HG03139 (cell line): ENCODE measurements around the gene ELF5.

ENCODE experiments used
- ATAC-seq: cut with Tn5 transposase; IDR thresholded peaks from one replicate; pipeline ENCODE4 v1.9.1; 2021; ENCODE audit not compliant: unreplicated experiment

Gene ELF5

DNA sequence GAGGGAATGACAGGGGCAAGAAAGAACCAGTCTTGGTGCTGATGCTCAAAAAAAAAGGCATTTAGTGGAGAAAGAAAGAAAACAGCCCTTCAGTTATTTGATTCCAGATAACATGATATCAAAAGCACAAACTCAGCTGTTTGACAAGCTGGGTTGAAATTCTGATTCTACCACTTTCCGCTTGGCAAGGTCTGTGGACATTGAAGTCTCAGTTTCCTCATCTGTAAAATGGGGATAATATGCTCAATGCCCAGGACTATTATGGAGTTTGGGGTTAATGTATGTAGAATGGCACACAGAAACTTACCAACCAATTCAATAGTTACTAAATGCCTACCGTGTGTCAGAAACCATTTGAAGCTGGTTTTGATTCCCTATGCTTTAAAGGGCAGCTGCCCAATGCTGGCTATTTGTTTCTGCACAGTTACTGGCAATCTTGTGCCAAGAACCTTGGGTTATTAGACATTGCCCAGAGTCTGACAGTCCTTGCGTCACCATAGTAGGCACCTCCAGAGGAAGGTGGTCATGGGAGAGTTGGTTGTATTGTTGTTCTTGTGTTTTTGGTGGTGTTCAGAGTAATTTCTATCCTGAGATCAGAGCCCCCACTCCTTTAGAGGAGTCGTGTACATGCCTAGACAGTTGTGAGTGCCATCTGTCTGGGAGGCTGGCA lies 19.5 kb downstream of the ELF5 start:
- no peak for ATAC-seq

DNA sequence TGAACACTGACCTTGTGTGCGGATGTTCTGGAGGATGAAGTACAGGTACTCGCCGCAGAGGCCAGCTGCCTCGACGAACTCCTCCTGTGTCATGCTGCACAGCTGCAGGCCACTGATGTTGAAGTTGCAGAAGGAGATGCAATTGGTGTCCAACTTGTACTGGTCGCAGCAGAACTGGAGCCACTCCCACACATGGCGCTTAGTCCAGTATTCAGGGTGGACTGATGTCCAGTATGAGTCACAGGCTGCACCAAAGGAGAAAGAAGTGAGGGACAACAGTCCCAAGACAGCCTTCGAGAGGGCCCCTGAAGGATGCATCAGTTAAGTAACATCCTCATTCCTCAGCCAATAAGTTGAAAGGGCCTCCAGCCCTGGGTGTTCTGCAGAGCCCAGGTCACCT lies 20.1 kb downstream of the ELF5 start:
- ATAC-seq = no peak

- ATAC-seq = no peak
Measured at GRCh38 chr11:34492806-34493414, 20.7 kb downstream of the ELF5 start.

DNA sequence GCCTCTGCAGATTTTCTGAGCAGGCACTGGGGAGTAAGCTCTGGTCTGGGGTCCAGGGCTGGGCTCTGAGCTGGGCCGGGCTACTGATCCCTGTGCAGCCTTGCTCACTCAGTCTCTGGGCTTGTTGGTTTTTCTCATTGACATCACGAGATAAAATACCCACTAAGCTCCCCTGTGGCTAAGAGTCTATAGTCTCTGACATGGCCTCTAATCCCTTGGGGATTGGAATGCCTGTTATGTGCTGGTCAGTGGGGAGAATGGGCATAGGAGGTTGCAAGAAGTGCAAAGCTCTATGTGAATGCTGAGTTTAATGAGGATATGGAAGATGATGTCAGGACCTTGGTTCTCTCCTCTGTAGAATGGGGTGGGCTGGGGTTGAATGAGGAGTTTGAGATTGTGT lies 23.3 kb downstream of the ELF5 start:
- no peak for ATAC-seq

- ATAC-seq = no peak
Measured at GRCh38 chr11:34488855-34489557, 24.6 kb downstream of the ELF5 start.

DNA sequence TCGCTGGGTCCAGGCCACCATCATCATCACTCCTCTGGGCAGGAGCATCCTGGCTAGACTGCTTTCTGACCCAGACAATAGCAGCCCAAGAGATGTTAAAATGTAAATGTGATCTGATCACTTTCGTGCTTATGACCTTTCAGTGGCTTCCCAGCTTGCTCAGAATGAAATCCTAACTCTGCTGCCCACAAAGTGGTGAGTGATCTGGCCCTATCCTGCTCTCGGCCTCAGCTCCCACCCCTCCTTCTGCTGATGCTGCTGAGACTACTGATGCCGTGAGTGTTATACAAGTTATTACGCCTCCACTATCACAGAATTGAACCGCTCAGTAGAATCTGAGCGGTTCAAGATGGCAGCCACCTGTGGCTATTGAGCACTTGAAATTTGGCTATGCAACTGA lies 26.2 kb downstream of the ELF5 start:
- no peak for ATAC-seq

DNA sequence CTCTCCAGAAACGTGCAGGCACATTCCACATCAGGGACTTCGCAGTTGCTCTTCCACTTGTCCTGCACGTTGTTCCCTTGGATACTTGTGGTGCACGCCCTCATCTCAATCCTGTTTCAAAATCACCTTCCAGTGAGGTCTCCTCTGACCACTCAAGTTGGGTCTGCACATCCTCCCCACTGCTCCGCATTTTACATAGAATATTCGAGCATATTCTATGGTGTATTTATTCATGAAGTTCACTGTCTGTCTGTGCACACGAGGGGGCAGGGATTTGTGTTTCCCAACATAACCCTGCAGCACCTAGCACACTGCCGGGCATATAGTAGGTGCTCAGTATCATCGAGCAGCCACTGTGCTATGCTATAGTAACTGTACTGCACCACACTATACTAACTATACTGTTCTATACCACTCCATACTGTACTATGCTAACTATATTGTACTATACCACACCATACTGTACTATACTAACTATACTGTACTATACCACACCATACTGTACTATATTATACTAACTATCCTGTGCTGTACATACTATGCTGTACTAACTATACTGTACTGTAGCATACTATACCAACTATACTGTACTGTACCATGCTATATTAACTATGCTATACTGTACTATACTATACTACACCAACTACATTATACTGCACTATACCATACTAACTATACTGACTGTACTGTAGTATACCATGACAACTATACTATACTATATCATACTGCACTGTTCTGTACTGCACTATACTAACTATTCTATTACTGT lies 30.3 kb downstream of the ELF5 start:
- no peak for ATAC-seq

- no peak for ATAC-seq
Measured at GRCh38 chr11:34481307-34481706, 32.3 kb downstream of the ELF5 start.

GRCh38 chr11:34480314-34480713 lies 33.3 kb downstream of the ELF5 start:
- ATAC-seq = no peak

GRCh38 chr11:34478845-34479663 lies 34.5 kb downstream of the ELF5 start:
- ATAC-seq = no peak

DNA sequence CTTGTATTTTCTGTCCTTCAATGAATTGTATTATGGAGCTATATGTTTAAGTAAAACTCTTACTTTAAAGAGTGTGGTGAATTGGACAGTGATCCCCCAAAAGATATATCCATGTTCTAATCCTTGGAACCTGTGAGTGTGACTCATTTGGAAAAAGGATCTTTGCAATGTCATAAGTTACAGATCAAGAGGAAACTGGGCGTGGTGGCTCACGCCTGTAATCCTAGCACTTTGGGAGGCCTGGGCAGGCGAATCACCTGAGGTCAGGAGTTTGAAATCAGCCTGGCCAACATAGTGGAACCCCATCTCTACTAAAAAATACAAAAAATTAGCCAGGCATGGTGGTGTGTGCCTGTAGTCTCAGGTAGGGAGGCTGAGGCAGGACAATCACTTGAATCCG lies 36.7 kb downstream of the ELF5 start:
- ATAC-seq = no peak

DNA sequence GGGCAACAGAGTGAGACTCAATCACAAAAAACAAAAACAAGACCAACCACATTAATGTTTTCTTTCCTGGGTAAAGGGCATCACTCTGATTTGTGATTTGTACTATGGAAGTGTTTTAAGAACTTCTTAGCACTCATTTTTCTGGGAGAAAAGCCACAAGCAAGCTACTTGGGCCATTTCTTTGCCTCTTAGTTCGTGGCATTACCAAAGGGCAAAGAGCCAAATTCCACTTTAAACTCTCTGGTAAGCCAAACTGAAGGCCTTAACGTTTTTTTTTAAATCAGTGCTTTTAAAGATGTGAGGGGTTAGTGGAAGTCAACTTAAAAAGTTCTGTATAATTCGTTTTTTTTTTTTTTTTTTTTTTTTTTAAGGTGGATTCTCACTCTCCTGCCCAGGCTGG lies 37.9 kb downstream of the ELF5 start:
- ATAC-seq = no peak

- ATAC-seq = no peak
Measured at GRCh38 chr11:34473603-34474169, 39.9 kb downstream of the ELF5 start.

DNA sequence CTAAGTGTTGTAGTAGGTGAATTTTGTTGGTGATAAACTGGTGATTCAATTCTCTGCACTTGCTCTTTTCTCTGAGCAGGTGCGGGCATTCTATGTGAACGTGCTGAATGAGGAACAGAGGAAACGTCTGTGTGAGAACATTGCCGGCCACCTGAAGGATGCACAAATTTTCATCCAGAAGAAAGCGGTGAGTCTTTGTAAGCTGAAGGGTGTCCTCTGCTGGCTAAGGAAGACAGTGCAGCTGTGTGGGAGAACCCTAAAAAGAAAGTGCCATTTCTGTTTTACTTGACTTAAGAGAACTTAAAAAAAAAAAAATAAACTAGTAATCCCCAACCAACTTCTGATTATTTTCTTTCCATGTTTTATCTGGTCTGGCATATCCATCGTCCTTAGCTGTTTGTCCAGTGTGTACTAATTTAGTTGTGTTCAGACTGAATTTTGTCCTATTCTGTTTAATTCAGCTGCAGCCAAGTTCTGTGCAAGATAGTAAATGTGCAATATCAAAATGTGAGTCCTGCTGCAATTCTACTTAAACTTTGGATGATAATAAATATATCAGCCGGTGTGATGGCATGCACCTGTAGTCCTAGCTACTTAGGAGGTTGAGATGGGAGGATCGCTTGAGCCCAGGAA lies 45.3 kb downstream of the ELF5 start:
- ATAC-seq = no peak

GRCh38 chr11:34466802-34467488 lies 46.6 kb downstream of the ELF5 start:
- no peak for ATAC-seq

GRCh38 chr11:34464591-34465051 lies 49.0 kb downstream of the ELF5 start:
- ATAC-seq = no peak

GRCh38 chr11:34461215-34461614 lies 52.4 kb downstream of the ELF5 start:
- ATAC-seq = no peak

- ATAC-seq = no peak
Measured at GRCh38 chr11:34460278-34460677, 53.3 kb downstream of the ELF5 start.

DNA sequence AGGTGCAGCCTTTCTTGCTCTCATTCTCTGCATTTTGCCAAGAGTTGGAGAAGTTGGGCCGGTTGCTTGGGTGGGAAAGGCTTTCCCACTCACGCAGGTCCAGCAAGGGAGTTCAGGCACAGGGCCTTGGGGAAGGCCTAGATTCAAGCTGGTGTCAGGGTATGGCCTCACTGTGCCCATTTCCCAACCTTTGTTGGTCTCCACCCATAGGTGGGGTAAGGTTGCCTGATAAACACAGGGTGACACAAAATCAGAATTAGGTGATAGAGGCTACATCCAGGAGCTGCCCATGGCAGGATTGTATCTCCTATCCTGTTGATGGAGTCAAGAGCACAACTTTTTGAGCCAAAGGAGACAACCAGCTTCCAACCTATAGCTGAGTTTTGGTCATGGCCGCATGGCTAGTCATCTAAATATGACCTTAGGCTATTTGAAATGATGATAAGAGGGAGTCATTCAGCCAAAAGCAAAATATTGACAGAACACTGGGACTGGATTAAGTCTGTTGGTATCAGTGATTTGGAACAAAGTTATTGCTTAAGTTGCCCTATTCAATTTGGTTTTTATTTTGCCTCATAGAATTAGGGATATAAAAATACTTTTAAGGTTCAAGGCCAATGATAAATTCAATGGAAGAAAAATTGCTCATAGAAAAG lies 54.0 kb downstream of the ELF5 start:
- ATAC-seq = no peak
